ENCODE data around the gene ACTL9.

The ACTL9 gene

DNA sequence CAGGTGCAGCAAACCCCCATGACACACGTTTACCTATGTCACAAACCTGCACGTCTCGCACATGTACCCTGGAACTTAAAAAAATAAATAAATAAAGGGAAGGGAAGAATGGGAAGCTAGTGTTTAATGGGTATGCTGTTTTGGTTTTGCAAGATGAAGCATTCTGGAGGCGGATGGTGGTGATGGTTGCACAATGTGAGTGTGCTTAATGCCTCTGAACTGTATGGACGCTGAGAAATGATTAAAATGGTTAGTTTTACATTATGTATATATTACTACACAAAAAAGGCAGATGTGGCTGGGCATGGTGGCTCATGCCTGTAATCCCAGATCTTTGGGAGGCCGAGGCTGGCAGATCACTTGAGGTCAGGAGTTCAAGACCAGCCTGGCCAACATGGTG, 50.4 kb downstream of the ACTL9 start:
- no peaks in the 10 kb centered on the region for H3K36me3 ChIP-seq (ENCODE audit: low read depth)
- TF ChIP-seq, protein P1, sequence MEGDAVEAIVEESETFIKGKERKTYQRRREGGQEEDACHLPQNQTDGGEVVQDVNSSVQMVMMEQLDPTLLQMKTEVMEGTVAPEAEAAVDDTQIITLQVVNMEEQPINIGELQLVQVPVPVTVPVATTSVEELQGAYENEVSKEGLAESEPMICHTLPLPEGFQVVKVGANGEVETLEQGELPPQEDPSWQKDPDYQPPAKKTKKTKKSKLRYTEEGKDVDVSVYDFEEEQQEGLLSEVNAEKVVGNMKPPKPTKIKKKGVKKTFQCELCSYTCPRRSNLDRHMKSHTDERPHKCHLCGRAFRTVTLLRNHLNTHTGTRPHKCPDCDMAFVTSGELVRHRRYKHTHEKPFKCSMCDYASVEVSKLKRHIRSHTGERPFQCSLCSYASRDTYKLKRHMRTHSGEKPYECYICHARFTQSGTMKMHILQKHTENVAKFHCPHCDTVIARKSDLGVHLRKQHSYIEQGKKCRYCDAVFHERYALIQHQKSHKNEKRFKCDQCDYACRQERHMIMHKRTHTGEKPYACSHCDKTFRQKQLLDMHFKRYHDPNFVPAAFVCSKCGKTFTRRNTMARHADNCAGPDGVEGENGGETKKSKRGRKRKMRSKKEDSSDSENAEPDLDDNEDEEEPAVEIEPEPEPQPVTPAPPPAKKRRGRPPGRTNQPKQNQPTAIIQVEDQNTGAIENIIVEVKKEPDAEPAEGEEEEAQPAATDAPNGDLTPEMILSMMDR (IDR thresholded peaks at IDR 0.05; ENCODE audit: poor library complexity, severe bottlenecking), result no peak
- DNase-seq (ENCODE audit: low spot score), result no peak

More for the DNA sequence above, 50.4 kb downstream of the ACTL9 start:
- Histone ChIP-seq H3K27ac (ENCODE audit: poor library complexity, severe bottlenecking) (no peak overlapping the region), H3K4me3 (ENCODE audit: severe bottlenecking) (no peak overlapping the region), H3K27me3 (ENCODE audit: insufficient read depth, poor library complexity, severe bottlenecking) (no peaks in the 10 kb centered on the region), H3K9me3 (ENCODE audit: severe bottlenecking) (no peaks in the 10 kb centered on the region), H3K4me1 (ENCODE audit: insufficient read depth, poor library complexity, severe bottlenecking) (no peaks in the 10 kb centered on the region)
- ATAC-seq (ENCODE audit: low read depth), result no peak

Data from RWPE2 (cell line).